Karpas-422 (cell line): ENCODE measurements around the gene ROBO4. TPM values are rescaled to one million over a fixed set of nuclear protein-coding genes. Genes with fewer than 3 reads are reported as not detected.

ENCODE experiments used
- DNase-seq: peaks from one replicate; pipeline ENCODE4 v3.0.0-alpha.2; 2015
- H2AFZ ChIP-seq: fragments of 200-600 bp; sonication (generic); 2 replicates; pipeline ENCODE4 v1.6.1; 2014; ENCODE audit warnings: antibody characterized with exemption, low read length, mixed read lengths
- H3K27ac ChIP-seq: fragments of 200-600 bp; sonication (generic); 2 replicates; pipeline ENCODE4 v1.5.1; 2014; ENCODE audit warnings: mild to moderate bottlenecking, low read length, moderate library complexity
- H3K27me3 ChIP-seq: fragments of 200-600 bp; sonication (generic); 2 replicates; pipeline ENCODE4 v1.6.1; 2014; ENCODE audit warnings: low read length, mixed read lengths
- H3K36me3 ChIP-seq: fragments of 200-600 bp; sonication (generic); 2 replicates; pipeline ENCODE4 v1.6.1; 2014; ENCODE audit warnings: low read length, mixed read lengths; ENCODE audit not compliant: insufficient read depth
- H3K4me1 ChIP-seq: fragments of 200-600 bp; sonication (generic); 2 replicates; pipeline ENCODE4 v1.6.1; 2014; ENCODE audit warnings: mild to moderate bottlenecking, low read length, mixed read lengths
- H3K4me2 ChIP-seq: fragments of 200-600 bp; sonication (generic); 2 replicates; pipeline ENCODE4 v1.6.1; 2014; ENCODE audit warnings: low read length, low read depth, mild to moderate bottlenecking; ENCODE audit not compliant: poor library complexity, severe bottlenecking
- H3K4me3 ChIP-seq: fragments of 200-600 bp; sonication (generic); 2 replicates; pipeline ENCODE4 v1.5.1; 2014; ENCODE audit warnings: mild to moderate bottlenecking, antibody characterized with exemption, low read length, mixed read lengths
- H3K79me2 ChIP-seq: fragments of 200-600 bp; sonication (generic); 2 replicates; pipeline ENCODE4 v1.6.1; 2014; ENCODE audit warnings: mild to moderate bottlenecking, low read length, mixed read lengths
- H3K9ac ChIP-seq: fragments of 200-600 bp; sonication (generic); 2 replicates; pipeline ENCODE4 v1.6.0; 2014; ENCODE audit warnings: low read length
- H3K9me2 ChIP-seq: fragments of 200-600 bp; sonication (generic), shearing (Covaris generic); replicated peaks from 2 replicates; pipeline ENCODE4 v1.6.0; 2014; ENCODE audit warnings: mild to moderate bottlenecking, low read length, moderate library complexity; ENCODE audit not compliant: insufficient read depth
- H3K9me3 ChIP-seq: fragments of 300-700, 200-600 bp; sonication (generic); 2 replicates; pipeline ENCODE4 v1.6.1; 2014; ENCODE audit warnings: low read length, mixed read lengths
- H4K20me1 ChIP-seq: fragments of 200-600 bp; sonication (generic); 2 replicates; pipeline ENCODE4 v1.6.1; 2014; ENCODE audit warnings: mild to moderate bottlenecking, antibody characterized with exemption, low read length, low read depth; ENCODE audit not compliant: insufficient read depth
- total RNA-seq: library from RNA; depleted of rRNA; stranded (reverse); fragments of >200 nt; shearing (Covaris generic); gene quantifications from 2 replicates; pipeline ENCODE4 v1.2.3, GENCODE V29; 2014; ENCODE audit warnings: low replicate concordance

Gene ROBO4
- total RNA-seq, 1 experiment from 2014 or later = not detected

DNA sequence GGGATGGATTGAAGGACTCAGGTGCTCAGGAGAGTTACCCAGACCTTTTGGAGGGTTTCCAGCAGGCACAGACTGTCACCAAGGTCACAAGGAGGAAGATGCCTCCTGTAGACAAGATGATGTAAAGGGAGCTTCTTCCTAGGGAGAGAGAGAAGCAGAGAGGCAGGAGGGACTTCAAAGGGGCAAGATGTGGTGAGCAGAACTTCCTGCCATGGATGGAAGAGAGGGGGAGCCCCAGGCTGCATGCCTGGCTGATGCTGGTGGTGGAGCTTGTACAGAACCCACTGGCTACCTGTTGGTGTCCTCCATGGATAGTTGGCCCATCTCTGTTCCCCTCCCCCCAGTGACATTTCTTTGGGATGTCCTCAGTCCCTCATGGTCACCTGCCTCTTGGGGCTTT, 25.6 kb upstream of the ROBO4 start:
- Histone ChIP-seq H3K4me1 (no peaks in the 10 kb centered on the region), H2AFZ (no peak overlapping the region), H3K4me3 (no peak overlapping the region), H3K9me3 (no peaks in the 10 kb centered on the region), H3K79me2 (no peaks in the 10 kb centered on the region), H3K9me2 (no peaks in the 10 kb centered on the region), H3K9ac (no peak overlapping the region), H3K27ac (no peak overlapping the region), H3K27me3 (no peaks in the 10 kb centered on the region), H3K36me3 (no peaks in the 10 kb centered on the region), H3K4me2 (no peak overlapping the region), H4K20me1 (no peaks in the 10 kb centered on the region)
- no peak for DNase-seq

DNA sequence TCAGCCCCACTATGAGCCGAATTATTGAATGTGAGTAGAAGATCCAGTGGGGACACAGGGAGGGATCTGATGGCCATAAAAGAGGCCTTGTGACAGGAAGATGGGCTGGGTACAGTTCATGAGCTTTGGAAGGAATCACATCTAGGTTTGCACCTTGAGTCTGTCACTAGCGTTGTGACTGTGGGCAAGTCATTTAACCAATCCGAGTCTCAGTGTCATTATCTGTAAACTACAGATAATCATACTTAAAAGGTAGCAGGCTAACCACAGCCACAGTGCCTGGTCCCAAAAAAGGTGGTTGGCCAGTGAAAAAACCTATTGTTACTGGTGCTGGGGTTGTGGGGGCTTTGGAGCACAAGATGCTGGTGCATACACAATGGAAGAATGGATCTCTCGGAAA, 25.2 kb upstream of the ROBO4 start:
- Histone ChIP-seq H3K27ac (no peak overlapping the region), H2AFZ (no peak overlapping the region), H3K79me2 (no peaks in the 10 kb centered on the region), H3K4me3 (no peak overlapping the region), H3K9me2 (no peaks in the 10 kb centered on the region), H3K4me2 (no peak overlapping the region), H3K9ac (no peak overlapping the region), H3K4me1 (no peaks in the 10 kb centered on the region), H3K9me3 (no peaks in the 10 kb centered on the region), H4K20me1 (no peaks in the 10 kb centered on the region), H3K27me3 (no peaks in the 10 kb centered on the region), H3K36me3 (no peaks in the 10 kb centered on the region)
- DNase-seq = no peak

DNA sequence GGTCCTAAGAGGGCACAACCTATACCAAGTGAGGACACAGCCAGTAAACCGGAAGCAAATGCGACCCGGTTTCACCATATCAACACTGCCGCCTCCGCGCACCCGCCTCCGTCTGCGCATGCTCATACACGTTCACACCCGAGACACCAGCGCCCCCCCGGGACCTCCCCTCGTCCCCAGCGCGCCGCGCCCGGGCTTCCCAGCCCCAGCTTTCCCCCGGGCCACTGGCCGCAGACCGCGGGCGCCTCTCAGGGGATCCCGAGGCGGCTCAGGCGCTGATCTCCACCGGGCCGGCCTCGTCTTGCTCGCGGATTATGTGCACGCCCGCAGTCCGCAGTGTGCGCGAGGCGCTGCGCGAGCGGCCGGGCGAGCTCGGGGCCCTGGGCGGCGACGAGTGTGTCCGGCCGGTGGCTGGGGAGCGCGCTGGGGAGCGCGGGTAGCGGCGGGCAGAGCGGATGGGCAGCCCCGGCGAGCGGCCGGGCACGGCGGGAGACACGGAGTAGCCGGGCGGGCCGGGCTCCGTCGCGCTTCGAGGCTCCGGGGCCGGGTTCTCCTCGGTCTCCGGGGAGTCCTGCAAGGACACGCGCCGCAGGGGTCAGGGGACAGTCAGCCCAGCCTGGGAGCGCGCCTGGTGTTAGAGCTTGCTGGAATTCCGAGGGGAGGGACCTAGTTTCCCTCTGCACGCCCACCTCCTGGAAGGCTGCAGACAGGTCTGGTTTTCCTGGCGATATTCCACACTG, 23.4 kb upstream of the ROBO4 start:
- no peak for DNase-seq
- no peaks in the 10 kb centered on the region for H3K36me3 ChIP-seq
- no peak overlapping the region for H3K27ac ChIP-seq
- no peak overlapping the region for H3K4me3 ChIP-seq
- no peak overlapping the region for H3K4me2 ChIP-seq
- H3K9me3 ChIP-seq = no peaks in the 10 kb centered on the region
- no peaks in the 10 kb centered on the region for H3K9me2 ChIP-seq
- H3K9ac ChIP-seq = no peak overlapping the region
- H2AFZ ChIP-seq = no peak overlapping the region
- H3K79me2 ChIP-seq = no peaks in the 10 kb centered on the region
- no peaks in the 10 kb centered on the region for H4K20me1 ChIP-seq
- no peaks in the 10 kb centered on the region for H3K4me1 ChIP-seq
- no peaks in the 10 kb centered on the region for H3K27me3 ChIP-seq

DNA sequence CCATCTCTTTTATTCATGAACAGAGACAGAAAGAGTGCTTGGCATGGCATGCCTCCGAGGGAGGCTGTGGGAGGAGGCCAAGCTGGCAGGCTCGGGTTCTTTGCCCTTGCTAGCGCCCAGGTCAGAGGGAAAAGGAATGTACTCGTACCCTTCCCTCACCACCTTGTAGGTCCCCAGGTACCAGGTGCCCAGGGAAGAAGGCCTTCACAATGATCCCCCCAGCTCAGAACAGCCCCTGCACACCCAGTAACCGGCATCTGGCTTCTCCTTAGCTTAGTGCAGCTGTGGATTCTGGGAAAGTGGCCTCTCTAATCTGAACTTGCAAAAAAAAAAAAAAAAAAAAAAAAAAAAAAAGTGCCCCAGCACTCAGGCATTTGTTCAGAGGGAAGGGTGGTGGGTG, 22.7 kb upstream of the ROBO4 start:
- Histone ChIP-seq H3K36me3 (no peaks in the 10 kb centered on the region), H3K27me3 (no peaks in the 10 kb centered on the region), H4K20me1 (no peaks in the 10 kb centered on the region), H3K9me3 (no peaks in the 10 kb centered on the region), H3K27ac (no peak overlapping the region), H2AFZ (no peak overlapping the region), H3K4me1 (no peaks in the 10 kb centered on the region), H3K9me2 (no peaks in the 10 kb centered on the region), H3K79me2 (no peaks in the 10 kb centered on the region), H3K9ac (no peak overlapping the region), H3K4me2 (no peak overlapping the region), H3K4me3 (no peak overlapping the region)
- no peak for DNase-seq

DNA sequence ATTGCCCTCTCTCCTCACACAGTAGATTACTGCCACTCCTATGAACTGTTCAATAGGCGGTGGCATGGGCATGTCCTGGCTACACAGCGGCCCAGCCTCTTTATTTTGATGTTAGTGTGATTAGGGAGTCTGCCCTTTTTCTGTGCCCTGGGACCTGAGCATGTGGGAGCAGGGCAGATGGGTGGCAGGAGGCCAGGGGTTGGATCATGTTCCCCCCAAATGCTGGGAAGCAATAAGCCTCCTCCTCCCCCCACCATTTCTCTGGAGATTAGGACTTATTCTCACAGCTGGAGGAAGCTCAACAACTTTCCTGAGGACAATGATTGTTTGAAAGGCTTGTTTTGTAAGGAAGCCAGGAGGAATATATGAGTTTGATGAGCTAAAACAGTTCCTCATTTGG, 22.2 kb upstream of the ROBO4 start:
- no peak for DNase-seq
- Histone ChIP-seq H3K9me2 (no peaks in the 10 kb centered on the region), H3K9me3 (no peaks in the 10 kb centered on the region), H3K36me3 (no peaks in the 10 kb centered on the region), H3K27me3 (no peaks in the 10 kb centered on the region), H4K20me1 (no peaks in the 10 kb centered on the region), H3K4me1 (no peaks in the 10 kb centered on the region), H3K4me3 (no peak overlapping the region), H3K27ac (no peak overlapping the region), H3K79me2 (no peaks in the 10 kb centered on the region), H3K4me2 (no peak overlapping the region), H2AFZ (no peak overlapping the region), H3K9ac (no peak overlapping the region)

DNA sequence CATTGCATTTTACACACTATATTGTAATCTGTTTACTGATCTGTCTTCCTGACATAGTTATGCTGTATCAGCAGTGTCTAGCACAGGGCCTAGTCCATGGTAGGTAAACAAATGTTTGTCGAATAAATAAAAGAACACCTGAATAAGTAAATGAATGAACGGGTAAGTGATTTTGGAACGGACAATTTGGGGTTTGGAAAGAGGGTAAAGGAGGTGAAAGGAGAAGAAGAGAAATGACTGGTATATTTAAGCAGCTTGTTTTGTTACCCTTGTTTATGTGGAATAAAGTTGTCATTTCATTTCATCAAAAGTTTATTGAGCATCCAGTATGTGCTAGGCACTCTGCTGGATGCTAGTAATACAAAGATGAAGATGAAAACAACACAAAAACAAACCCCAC, 21.3 kb upstream of the ROBO4 start, which contains the start of gene HEPN1:
Gene HEPN1 (plus strand): TSS at position 301 of the 400 bp plus-strand sequence.
- no peaks in the 10 kb centered on the region for H4K20me1 ChIP-seq
- H3K27me3 ChIP-seq = no peaks in the 10 kb centered on the region
- H3K79me2 ChIP-seq = no peaks in the 10 kb centered on the region
- H3K27ac ChIP-seq = no peak within 1 kb of the TSS
- H3K9me2 ChIP-seq = no peaks in the 10 kb centered on the region
- H3K9ac ChIP-seq = no peak within 1 kb of the TSS
- no peaks in the 10 kb centered on the region for H3K9me3 ChIP-seq
- no peak for DNase-seq
- H3K36me3 ChIP-seq = no peaks in the 10 kb centered on the region
- no peak within 1 kb of the TSS for H3K4me3 ChIP-seq
- no peak within 1 kb of the TSS for H2AFZ ChIP-seq
- no peaks in the 10 kb centered on the region for H3K4me1 ChIP-seq
- no peak within 1 kb of the TSS for H3K4me2 ChIP-seq

DNA sequence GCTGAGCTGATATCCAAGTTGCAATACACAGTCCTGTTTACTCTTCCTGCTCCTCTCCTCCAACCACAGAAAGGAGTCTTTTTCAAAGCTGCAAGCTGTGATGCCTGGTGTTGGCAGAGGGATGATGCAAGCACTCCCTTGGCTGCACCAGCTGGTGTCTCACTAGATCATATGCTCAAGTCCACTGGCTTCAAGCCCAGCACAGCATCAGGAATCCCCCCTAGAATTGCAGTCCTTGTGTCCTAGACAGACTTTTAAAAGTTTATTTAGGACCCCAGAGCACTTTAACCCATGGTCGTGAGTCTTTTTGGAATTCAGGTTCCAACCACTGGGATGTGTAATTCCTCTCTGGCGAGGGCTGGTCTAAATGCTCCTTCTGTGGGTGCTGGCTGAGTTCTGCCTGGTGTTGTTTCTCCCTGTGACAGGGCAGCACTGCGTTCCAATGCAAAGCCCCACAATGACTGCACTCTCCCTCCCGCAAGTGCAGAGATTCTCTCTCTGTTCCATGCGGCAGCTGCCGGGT, 19.5 kb upstream of the ROBO4 start:
- Histone ChIP-seq H3K4me1 (no peaks in the 10 kb centered on the region), H3K4me3 (no peak overlapping the region), H3K36me3 (no peaks in the 10 kb centered on the region), H3K9ac (no peak overlapping the region), H2AFZ (no peak overlapping the region), H3K9me3 (no peaks in the 10 kb centered on the region), H4K20me1 (no peaks in the 10 kb centered on the region), H3K4me2 (no peak overlapping the region), H3K27me3 (no peaks in the 10 kb centered on the region), H3K79me2 (no peaks in the 10 kb centered on the region), H3K9me2 (no peaks in the 10 kb centered on the region), H3K27ac (no peak overlapping the region)
- DNase-seq = no peak

DNA sequence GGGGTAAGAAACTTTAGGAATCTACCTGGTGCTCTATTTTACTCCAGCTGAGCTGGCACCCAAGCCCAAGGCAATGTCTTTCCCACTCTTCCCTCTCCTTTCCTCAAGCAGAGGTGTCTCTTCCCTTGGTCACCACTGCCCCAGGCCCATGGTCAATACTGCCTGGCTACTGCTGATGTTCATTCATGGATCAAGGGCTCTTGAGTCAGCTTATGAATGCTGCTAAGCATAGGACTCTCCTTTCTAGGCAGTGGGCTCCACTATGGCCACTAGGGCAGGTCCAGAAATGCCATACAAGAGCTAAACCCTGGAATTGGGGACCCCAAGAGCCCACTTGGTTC, 18.7 kb upstream of the ROBO4 start:
- Histone ChIP-seq H3K4me2 (no peak overlapping the region), H2AFZ (no peak overlapping the region), H3K27me3 (no peaks in the 10 kb centered on the region), H3K27ac (no peak overlapping the region), H3K9me2 (no peaks in the 10 kb centered on the region), H3K9me3 (no peaks in the 10 kb centered on the region), H3K9ac (no peak overlapping the region), H3K4me3 (no peak overlapping the region), H4K20me1 (no peaks in the 10 kb centered on the region), H3K79me2 (no peaks in the 10 kb centered on the region), H3K4me1 (no peaks in the 10 kb centered on the region), H3K36me3 (no peaks in the 10 kb centered on the region)
- DNase-seq = no peak
